GM19397 (cell line): ENCODE measurements around the gene SLC27A2.

Source experiments
- ATAC-seq: cut with Tn5 transposase; IDR thresholded peaks from one replicate; pipeline ENCODE4 v1.9.1; 2021; ENCODE audit warnings: mild to moderate bottlenecking, moderate library complexity; ENCODE audit not compliant: unreplicated experiment

The SLC27A2 gene

DNA sequence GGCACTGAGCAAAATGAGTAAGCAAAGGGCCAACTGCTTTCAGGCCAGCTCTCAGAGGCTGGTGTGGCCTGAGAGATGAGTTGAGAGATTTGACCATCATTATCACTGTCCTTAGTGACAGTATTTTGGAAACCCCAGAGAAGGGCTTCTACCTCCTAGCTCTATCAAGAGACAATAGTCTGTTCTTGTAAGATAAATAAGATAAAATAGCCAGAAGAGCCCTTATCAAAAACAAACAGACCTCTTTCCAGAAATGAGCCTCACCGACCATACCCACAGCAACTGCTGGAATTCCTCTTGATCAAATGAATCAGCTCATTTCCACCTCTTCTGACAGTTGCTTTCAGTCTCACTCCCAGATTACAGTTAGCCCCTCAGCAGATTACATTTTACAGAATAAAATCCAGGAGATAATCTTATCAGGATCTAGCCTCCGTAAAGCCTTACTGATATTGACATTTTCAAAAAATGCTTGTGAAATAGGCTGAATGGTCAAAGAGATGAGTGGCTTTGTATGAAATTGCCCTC, 79.0 kb downstream of the SLC27A2 start:
- ATAC-seq, result no peak

DNA sequence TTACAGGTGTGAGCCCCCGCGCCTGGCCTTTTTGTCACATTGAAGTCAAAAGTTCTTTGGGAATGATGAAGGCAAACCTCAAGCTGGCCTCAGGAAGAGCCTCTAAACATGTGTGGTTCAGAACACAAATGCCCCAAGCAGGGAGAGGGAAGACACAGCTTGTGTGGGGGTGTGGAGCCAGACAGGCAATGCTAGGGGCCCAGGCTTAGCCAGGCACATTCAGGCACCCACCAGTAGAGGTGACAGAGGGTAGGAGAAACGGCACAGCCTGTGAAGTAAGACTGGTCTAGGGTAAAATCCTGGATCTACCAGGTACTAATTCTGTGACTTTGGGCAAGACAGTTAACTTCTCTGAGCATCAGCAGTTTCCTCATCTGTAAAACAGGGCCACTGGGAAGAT, 80.0 kb downstream of the SLC27A2 start:
- no peak for ATAC-seq

DNA sequence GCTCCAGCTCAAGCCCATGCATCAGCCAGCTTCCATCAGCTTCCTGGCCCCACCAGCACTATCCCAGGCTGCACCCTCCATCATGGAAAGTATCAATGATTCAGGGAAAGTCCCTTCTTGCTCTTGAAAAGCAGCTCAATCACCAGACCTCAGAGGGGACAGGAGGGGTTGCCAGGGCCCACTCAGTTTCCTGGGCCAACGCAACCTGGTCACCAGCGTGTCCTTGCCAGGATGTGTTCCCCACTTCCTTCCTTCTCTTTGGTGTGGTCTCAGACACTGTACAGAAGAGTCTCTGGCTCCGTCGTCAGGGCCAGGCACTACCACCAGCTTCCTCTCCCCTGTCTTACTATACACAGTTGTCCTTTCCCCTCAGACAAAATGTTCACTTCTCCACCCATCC, 80.5 kb downstream of the SLC27A2 start:
- ATAC-seq, result no peak

DNA sequence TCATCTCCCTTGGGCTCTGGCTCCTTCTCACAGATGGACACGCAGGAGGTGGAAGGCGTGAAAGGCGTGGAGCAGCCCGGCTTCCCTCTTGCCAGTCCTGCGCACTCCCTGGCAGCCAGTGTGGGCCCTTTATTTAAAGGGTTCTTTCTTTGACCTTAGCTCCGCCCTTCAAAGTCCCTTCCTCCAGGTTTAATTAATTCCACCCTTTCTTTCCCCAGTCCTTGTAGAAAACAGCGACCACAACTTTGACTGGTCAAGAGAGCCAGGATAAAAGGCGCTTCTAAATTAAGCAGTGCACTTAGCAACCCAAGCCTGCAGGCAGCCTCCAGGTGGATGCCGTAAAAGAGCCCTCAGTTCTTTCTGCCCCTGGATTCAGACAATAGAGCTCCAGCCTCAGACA, 83.6 kb downstream of the SLC27A2 start, which contains the start of gene HDC:
Gene HDC (minus strand): TSS at position 107 of the 400 bp plus-strand sequence. CDS start 103 bp downstream, at position 4.
- no peak for ATAC-seq

DNA sequence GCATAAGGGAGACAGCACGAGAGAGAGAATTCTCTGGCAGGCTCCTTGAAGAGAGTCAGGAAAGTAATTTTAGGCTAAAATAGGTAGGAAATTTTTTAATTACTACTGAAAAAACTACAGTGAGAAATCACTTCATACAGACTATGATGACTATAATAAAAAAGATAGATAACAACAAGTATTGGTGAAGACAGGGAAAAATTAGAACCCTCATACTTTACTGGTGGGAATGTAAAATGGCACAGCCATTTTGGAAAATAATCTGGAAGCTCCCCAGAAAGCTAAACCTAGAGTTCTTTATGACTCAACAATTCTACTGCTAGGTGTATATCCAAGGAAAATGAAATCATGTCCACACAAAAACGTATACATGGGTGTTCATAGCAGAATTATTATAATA, 85.6 kb downstream of the SLC27A2 start:
- no peak for ATAC-seq

DNA sequence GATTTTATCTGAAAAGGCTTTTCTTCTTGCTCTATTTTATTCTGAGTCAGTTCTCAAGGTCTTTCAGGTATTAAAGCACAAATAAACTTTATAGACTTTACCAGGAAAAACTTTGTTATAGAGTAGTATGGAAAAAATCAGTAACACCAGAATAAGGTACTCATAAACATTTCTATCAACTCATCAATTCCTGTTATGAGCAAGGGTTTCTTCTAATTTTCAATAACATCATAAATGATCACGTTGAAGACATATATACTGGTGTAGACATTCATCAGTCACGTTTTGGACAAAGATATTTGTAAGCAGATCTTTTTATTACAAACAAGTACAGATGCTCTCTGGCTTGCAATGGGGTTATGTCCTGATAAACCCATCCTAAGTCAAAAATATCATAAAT, 93.1 kb downstream of the SLC27A2 start:
- no peak for ATAC-seq

DNA sequence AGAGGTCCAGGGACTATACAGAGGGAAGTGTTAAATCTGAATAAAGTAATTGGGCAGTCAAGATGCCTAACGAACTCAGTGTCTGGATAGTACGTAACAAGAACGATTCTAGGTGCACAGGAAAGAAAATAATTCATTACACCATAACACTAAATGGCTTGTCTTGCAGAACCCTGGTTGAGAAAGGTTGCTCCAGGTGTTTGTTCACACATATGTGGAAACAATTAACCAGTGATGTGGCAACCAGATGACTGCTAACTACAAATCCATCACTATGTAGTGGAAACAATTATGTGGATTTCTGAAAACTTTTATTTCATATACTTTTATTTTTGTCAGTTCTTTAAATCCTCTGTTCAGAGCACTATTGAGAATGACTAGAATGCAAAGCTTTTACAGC, 93.9 kb downstream of the SLC27A2 start:
- ATAC-seq, result no peak

DNA sequence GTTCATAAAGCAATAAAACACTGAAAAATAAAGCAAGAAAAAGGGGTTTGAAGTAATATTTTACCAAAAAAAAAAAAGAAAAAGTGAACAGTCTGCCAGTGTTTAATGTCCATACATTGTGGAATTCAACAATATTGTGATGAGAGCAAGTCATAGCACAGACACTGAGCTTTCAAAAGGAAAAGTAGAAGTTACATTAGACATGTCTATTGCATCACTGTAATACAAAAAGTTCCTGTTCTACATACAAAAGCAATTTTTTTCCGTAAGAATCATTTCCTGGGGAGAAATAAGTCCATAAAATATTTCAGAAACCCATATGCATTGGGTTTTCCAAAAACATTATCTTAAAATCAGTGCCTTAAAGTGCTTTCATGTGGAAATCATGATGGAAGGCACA, 95.4 kb downstream of the SLC27A2 start:
- no peak for ATAC-seq

DNA sequence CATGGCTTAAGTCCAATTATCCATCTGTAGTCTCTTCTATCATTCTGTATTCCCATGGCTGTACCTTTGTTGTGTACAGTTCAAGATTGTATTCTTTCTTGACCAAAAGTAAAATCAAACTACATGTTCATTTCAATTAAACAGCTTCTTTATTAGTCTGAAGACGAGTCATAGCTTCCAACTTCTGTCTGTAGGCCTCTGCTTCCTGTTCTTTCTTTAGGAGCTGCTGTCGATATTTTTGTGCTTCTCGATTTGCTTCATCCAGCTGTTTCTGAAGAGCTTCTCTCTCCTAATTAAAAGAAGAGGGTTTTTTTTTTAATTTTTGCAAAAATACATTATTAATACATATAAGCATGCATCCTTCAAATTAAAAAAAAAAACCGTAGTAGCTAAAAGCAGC, 96.5 kb downstream of the SLC27A2 start:
- ATAC-seq, result no peak

DNA sequence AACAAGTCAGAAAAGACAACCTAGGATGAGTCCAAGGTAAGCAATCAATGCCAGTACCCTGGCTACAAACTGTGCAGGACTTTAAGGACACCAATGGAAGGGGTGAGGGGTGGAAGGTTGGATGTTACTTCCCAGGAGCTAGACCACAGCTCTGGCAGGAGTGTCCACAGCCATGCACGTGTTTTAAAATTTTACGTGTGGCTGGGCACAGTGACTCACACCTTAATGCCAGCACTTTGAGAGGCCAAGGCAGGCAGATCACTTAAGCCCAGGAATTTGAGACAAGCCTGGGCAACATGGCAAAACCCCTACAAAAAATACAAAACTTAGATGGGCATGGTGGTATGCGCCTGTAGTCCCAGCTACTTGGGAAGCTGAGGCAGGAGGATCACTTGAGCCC, 98.3 kb downstream of the SLC27A2 start:
- no peak for ATAC-seq

DNA sequence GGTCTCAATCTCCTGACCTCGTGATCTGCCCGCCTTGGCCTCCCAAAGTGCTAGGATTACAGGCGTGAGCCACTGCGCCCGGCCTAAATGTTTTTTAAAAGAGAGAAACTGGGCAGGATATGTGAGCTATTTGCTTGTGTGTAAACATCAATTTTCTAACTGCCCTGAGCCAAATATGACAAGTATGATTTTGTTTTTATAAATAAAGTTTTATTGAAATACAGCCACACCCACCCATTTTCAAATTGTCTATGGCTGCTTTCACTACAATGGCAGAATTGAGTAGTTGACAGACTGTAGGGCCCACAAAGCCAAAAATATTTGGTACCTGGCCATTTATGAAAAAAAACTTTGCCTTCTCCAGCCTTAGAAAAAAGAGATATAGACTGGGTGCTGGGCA, 99.4 kb downstream of the SLC27A2 start:
- ATAC-seq, result no peak
